ENCODE results near the gene CACNG5.

CACNG5 gene

GRCh38 chr17:66807182-66807581 lies 27.7 kb upstream of the CACNG5 start:
- DNase-seq (no peak), ATAC-seq (ENCODE audit: insufficient read depth, low read depth) (no peak)
- Histone ChIP-seq H3K4me1 (ENCODE audit: insufficient read depth, low read length) (no peaks in the 10 kb centered on the region), H3K9me3 (ENCODE audit: insufficient read depth, low read length, severe bottlenecking) (no peaks in the 10 kb centered on the region), H3K36me3 (ENCODE audit: insufficient read depth, low read length) (no peaks in the 10 kb centered on the region), H3K27me3 (ENCODE audit: insufficient read depth, low read length, poor library complexity) (no peaks in the 10 kb centered on the region), H3K4me3 (ENCODE audit: low read depth in 1 of 2, low read length in 2 of 2) (no peak overlapping the region), H3K4me2 (ENCODE audit: insufficient read depth, low read length) (no peak overlapping the region), H2AFZ (ENCODE audit: low read depth, low read length) (no peak overlapping the region), H4K20me1 (ENCODE audit: insufficient read depth, low read length) (no peaks in the 10 kb centered on the region; the same call in 1 of the 2 replicates), H3K9ac (ENCODE audit: low read depth, low read length) (no peak overlapping the region), H3K79me2 (ENCODE audit: insufficient read depth, low read length) (no peaks in the 10 kb centered on the region), H3K27ac (ENCODE audit: low read length) (no peak overlapping the region)
- no peak for TF ChIP-seq EZH2 (IDR thresholded peaks at IDR 0.05; ENCODE audit: borderline replicate concordance, low read depth, low read length, severe bottlenecking)
- TF ChIP-seq CTCF (IDR thresholded peaks at IDR 0.05; ENCODE audit: borderline replicate concordance, extremely low read depth, low read length, poor library complexity, severe bottlenecking) = no peak

GRCh38 chr17:66809408-66809807 lies 25.5 kb upstream of the CACNG5 start:
- DNase-seq = no peak
- no peak overlapping the region for H2AFZ ChIP-seq (ENCODE audit: low read depth, low read length)
- no peak overlapping the region for H3K4me3 ChIP-seq (ENCODE audit: low read depth in 1 of 2, low read length in 2 of 2)
- TF ChIP-seq CTCF (IDR thresholded peaks at IDR 0.05; ENCODE audit: borderline replicate concordance, extremely low read depth, low read length, poor library complexity, severe bottlenecking) (no peak), EZH2 (IDR thresholded peaks at IDR 0.05; ENCODE audit: borderline replicate concordance, low read depth, low read length, severe bottlenecking) (no peak)
- no peaks in the 10 kb centered on the region for H3K36me3 ChIP-seq (ENCODE audit: insufficient read depth, low read length)
- H3K27ac ChIP-seq (ENCODE audit: low read length) = no peak overlapping the region
- H3K4me2 ChIP-seq (ENCODE audit: insufficient read depth, low read length) = no peak overlapping the region
- no peaks in the 10 kb centered on the region for H3K9me3 ChIP-seq (ENCODE audit: insufficient read depth, low read length, severe bottlenecking)
- H3K4me1 ChIP-seq (ENCODE audit: insufficient read depth, low read length) = no peaks in the 10 kb centered on the region
- ATAC-seq (ENCODE audit: insufficient read depth, low read depth) = no peak
- H3K27me3 ChIP-seq (ENCODE audit: insufficient read depth, low read length, poor library complexity) = no peaks in the 10 kb centered on the region
- no peaks in the 10 kb centered on the region; the same call in 1 of the 2 replicates for H4K20me1 ChIP-seq (ENCODE audit: insufficient read depth, low read length)
- H3K79me2 ChIP-seq (ENCODE audit: insufficient read depth, low read length) = no peaks in the 10 kb centered on the region
- H3K9ac ChIP-seq (ENCODE audit: low read depth, low read length) = no peak overlapping the region

- Histone ChIP-seq H3K36me3 (ENCODE audit: insufficient read depth, low read length) (no peaks in the 10 kb centered on the region), H3K4me3 (ENCODE audit: low read depth in 1 of 2, low read length in 2 of 2) (no peak overlapping the region), H3K27me3 (ENCODE audit: insufficient read depth, low read length, poor library complexity) (no peaks in the 10 kb centered on the region), H3K79me2 (ENCODE audit: insufficient read depth, low read length) (no peaks in the 10 kb centered on the region), H3K9ac (ENCODE audit: low read depth, low read length) (no peak overlapping the region), H3K27ac (ENCODE audit: low read length) (no peak overlapping the region), H3K4me2 (ENCODE audit: insufficient read depth, low read length) (no peak overlapping the region), H4K20me1 (ENCODE audit: insufficient read depth, low read length) (no peaks in the 10 kb centered on the region), H2AFZ (ENCODE audit: low read depth, low read length) (no peak overlapping the region), H3K9me3 (ENCODE audit: insufficient read depth, low read length, severe bottlenecking) (no peaks in the 10 kb centered on the region), H3K4me1 (ENCODE audit: insufficient read depth, low read length) (no peaks in the 10 kb centered on the region)
- ATAC-seq (ENCODE audit: insufficient read depth, low read depth) (no peak), DNase-seq (no peak)
- TF ChIP-seq CTCF (IDR thresholded peaks at IDR 0.05; ENCODE audit: borderline replicate concordance, extremely low read depth, low read length, poor library complexity, severe bottlenecking) = no peak
- no peak for TF ChIP-seq EZH2 (IDR thresholded peaks at IDR 0.05; ENCODE audit: borderline replicate concordance, low read depth, low read length, severe bottlenecking)
Measured at GRCh38 chr17:66810951-66811682, 23.8 kb upstream of the CACNG5 start.
